Vagina (tissue), 2 donors: Measurements from ENCODE around the gene NR4A1.

Experiments used
- CTCF ChIP-seq, 3 experiments: fragments of 450-650 bp in 2 of 3; fragments of 200-600 bp in 1 of 3; sonication (generic) in 1 of 3; IDR thresholded peaks; one replicate each; pipeline ENCODE4 v1.5.1; 2017 to 2019; ENCODE audit warnings: antibody characterized with exemption in 3 of 3, mild to moderate bottlenecking in 2 of 3, moderate library complexity in 2 of 3
- POLR2A ChIP-seq, 2 donors: fragments of 450-650 bp; IDR thresholded peaks; one replicate each; pipeline ENCODE4 v1.6.1; 2017; ENCODE audit warnings: antibody characterized with exemption in 2 of 2, mild to moderate bottlenecking in 2 of 2, moderate library complexity in 2 of 2
- POLR2AphosphoS5 ChIP-seq, 2 donors: sonication (generic); formaldehyde crosslinking; IDR thresholded peaks; one replicate each; pipeline ENCODE4 v1.9.0; 2017; ENCODE audit warnings: antibody characterized with exemption in 2 of 2, mild to moderate bottlenecking in 2 of 2, low read depth in 1 of 2; ENCODE audit not compliant: insufficient read depth in 1 of 2

GRCh38 chr12:52019113-52019770 lies 32.0 kb upstream of the NR4A1 start:
- TF ChIP-seq POLR2AphosphoS5 (IDR thresholded peaks at IDR 0.05; ENCODE audit: insufficient read depth in 1 of 2, low read depth in 1 of 2) = no peak
- TF ChIP-seq CTCF (IDR thresholded peaks at IDR 0.05) = no peak
- no peak for TF ChIP-seq POLR2A (IDR thresholded peaks at IDR 0.05)
